Glutamatergic neuron (in vitro differentiated cells): Measurements from ENCODE around the gene RLN3. TPM values are rescaled to one million over a fixed set of nuclear protein-coding genes. Genes with fewer than 3 reads are reported as not detected.

Source experiments
- DNase-seq: peaks from one replicate; pipeline ENCODE4 v3.0.0; 2022
- H3K27ac Mint-ChIP-seq: one replicate; pipeline ENCODE4 v1.8.0; 2020; ENCODE audit warnings: mild to moderate bottlenecking, mixed read lengths, inconsistent platforms; ENCODE audit not compliant: unreplicated experiment
- H3K27me3 Mint-ChIP-seq: one replicate; pipeline ENCODE4 v1.8.0; 2020; ENCODE audit warnings: mild to moderate bottlenecking, moderate library complexity, mixed read lengths, inconsistent platforms; ENCODE audit not compliant: unreplicated experiment
- H3K36me3 Mint-ChIP-seq: one replicate; pipeline ENCODE4 v1.8.0; 2020; ENCODE audit warnings: mild to moderate bottlenecking, mixed read lengths, inconsistent platforms; ENCODE audit not compliant: unreplicated experiment
- H3K4me1 Mint-ChIP-seq: one replicate; pipeline ENCODE4 v1.8.0; 2020; ENCODE audit warnings: mild to moderate bottlenecking, low read depth, mixed read lengths, inconsistent platforms; ENCODE audit not compliant: unreplicated experiment
- H3K4me3 Mint-ChIP-seq: one replicate; pipeline ENCODE4 v1.8.0; 2020; ENCODE audit warnings: mild to moderate bottlenecking, mixed read lengths, inconsistent platforms; ENCODE audit not compliant: unreplicated experiment
- H3K9me3 Mint-ChIP-seq: one replicate; pipeline ENCODE4 v1.8.0; 2020; ENCODE audit warnings: mild to moderate bottlenecking, moderate library complexity, mixed read lengths, inconsistent platforms; ENCODE audit not compliant: unreplicated experiment
- total RNA-seq: library from RNA; stranded (reverse); fragmentation: NEBNext Ultra II Directional; extraction: Animal tissue kit (Norgen Biotek cat#: 25700); gene quantifications from one replicate; pipeline ENCODE4 v1.2.1, GENCODE V29; 2021; ENCODE audit not compliant: unreplicated experiment
- TF ChIP-seq, protein P1 (sequence below): fragments of 200-600 bp; sonication (generic); IDR thresholded peaks from one replicate; pipeline ENCODE4 v1.5.0; 2021; ENCODE audit not compliant: partially characterized antibody, unreplicated experiment

The RLN3 gene
- total RNA-seq, 1 donor from 2014 or later = not detected

DNA sequence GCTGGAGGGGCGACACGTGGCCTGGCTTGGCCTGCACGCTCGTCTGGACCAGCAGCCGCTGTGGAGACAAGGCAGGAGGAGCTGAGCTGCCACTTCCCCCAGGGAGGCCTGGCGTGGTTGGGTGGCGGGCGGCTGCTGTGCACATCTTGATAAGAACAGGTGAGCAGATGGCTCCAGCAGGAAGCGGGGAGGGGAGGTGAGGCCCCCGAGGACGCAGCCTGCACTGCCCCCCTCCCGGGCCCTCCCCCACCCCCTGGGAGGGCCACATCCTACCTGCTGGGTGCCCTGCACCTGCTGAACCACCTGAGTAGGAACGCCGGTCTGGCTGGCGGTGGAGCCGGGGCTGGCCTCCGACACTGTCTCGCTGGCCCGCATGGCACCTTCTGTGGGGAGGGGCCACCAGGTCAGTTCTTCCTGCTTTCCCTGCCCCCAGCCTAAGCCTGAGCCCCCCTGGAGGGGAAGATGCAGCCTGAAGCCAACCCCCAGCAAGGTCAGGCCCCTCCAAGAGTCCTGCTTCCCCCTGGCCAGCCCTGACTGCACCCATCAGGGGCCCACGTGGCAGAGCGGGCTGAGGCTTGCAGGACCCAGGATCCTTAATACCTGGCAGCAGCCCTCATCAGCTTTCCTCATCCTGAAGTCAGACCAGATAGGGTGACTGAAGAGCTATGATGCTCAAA lies 44.6 kb upstream of the RLN3 start:
- Mint-ChIP-seq H3K27me3 (peaks cover 2% of the 10 kb centered on the region), H3K9me3 (no peaks in the 10 kb centered on the region), H3K36me3 (no peaks in the 10 kb centered on the region), H3K4me3 (no peak overlapping the region), H3K27ac (no peak overlapping the region), H3K4me1 (peaks cover 8% of the 10 kb centered on the region)
- TF ChIP-seq, protein P1, sequence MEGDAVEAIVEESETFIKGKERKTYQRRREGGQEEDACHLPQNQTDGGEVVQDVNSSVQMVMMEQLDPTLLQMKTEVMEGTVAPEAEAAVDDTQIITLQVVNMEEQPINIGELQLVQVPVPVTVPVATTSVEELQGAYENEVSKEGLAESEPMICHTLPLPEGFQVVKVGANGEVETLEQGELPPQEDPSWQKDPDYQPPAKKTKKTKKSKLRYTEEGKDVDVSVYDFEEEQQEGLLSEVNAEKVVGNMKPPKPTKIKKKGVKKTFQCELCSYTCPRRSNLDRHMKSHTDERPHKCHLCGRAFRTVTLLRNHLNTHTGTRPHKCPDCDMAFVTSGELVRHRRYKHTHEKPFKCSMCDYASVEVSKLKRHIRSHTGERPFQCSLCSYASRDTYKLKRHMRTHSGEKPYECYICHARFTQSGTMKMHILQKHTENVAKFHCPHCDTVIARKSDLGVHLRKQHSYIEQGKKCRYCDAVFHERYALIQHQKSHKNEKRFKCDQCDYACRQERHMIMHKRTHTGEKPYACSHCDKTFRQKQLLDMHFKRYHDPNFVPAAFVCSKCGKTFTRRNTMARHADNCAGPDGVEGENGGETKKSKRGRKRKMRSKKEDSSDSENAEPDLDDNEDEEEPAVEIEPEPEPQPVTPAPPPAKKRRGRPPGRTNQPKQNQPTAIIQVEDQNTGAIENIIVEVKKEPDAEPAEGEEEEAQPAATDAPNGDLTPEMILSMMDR = no peak
- no peak for DNase-seq

DNA sequence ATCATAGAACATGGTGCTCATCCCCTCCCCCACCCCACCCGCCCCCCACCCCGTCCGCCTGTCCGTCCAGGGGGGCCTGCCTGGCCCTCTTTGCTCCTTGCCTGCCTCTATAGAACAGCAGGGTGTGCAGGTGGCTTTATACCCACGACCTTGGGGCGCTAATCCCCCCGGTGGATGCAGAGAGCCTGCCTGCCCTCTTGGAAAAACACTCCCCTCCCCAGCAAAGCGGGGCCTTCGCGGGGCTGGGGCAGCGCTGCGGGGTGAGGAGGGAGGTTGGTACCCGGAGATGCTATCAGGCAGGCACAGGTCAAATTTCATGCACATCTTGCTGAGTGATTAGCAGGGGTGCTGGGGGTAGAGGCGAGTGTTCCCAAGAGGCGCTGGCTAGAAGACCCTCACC lies 43.8 kb upstream of the RLN3 start:
- Mint-ChIP-seq H3K9me3 (no peaks in the 10 kb centered on the region), H3K27me3 (peaks cover 4% of the 10 kb centered on the region), H3K4me1 (peaks cover 8% of the 10 kb centered on the region), H3K4me3 (no peak overlapping the region), H3K36me3 (no peaks in the 10 kb centered on the region), H3K27ac (no peak overlapping the region)
- DNase-seq = no peak
- TF ChIP-seq, protein P1 = no peak

DNA sequence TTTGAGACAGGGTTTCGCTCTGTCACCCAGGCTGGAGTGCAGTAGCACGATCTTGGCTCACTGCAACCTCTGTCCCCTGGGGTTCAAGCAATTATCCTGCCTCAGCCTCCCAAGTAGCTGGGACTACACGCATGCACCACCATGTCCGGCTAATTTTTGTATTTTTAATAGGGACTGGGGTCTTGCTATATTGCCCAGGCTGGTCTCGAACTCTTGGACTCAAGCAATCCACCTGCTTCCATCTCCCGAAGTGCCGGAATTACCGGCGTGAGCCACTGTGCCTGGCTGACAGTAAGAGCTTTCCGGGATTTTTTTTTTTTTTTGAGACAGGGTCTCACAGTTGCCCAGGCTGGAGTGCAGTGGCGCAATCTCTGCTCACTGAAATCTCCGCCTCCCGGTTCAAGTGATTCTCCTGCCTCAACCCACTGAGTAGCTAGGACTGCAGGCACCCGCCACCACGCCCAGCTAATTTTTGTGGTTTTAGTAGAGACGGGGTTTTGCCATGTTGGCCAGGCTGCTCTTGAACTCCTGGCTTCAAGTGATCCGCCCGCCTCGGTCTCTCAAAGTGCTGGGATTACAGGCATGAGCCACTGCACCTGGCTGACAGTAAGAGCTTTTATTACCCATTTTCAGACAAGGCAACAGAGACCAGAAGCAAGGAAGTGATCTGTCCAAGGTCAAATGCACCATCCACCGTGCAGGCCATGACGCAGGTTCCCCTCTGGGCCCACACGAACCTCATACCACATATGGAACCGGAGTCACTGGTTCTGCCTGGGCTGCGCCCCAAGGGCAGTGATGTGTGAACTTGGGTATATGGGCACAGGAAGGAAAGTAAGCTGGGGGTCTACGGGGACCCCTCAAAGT lies 42.8 kb upstream of the RLN3 start:
- no peaks in the 10 kb centered on the region for H3K36me3 Mint-ChIP-seq
- H3K4me3 Mint-ChIP-seq = no peak overlapping the region
- DNase-seq = no peak
- TF ChIP-seq, protein P1 = no peak
- H3K27me3 Mint-ChIP-seq = peaks cover 6% of the 10 kb centered on the region
- H3K4me1 Mint-ChIP-seq = peaks cover 8% of the 10 kb centered on the region
- H3K27ac Mint-ChIP-seq = peak overlapping the region; percentile 28
- no peaks in the 10 kb centered on the region for H3K9me3 Mint-ChIP-seq

DNA sequence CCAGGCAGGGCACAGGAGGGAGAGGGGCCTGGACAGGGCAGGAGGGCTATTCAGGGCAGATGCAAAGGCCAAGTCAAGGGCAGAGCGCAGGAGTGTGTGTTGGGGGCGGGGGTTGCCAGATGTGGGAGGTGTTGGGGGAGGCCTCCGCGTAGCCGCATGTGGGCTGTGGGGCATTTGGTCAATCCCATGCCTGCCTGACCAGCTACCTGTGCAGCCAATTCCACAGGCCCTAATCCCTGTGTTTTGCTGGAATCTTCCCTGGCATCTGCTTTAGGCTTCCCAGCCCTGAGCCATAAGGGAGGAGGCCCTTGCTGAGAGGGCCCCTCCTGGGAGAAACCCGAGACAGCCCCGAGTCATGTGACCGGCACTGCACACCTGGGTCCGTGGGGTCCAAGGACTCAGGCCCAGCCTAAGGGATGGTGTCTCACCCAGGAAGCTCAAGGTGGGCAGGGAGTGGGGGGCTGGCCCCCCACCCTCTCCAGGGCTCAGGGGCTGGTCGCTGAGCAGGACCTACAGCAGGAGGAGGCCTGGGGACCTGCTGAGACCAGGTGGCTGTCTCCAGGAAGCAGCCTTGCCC lies 42.1 kb upstream of the RLN3 start:
- Mint-ChIP-seq H3K9me3 (no peaks in the 10 kb centered on the region), H3K4me1 (peaks cover 8% of the 10 kb centered on the region), H3K27me3 (peaks cover 6% of the 10 kb centered on the region), H3K4me3 (no peak overlapping the region), H3K36me3 (no peaks in the 10 kb centered on the region), H3K27ac (no peak overlapping the region)
- TF ChIP-seq, protein P1 = no peak
- no peak for DNase-seq
